Right renal cortex interstitium (tissue), 3 donors: ENCODE results near the gene ESRRA. TPM values are rescaled to one million over a fixed set of nuclear protein-coding genes. Genes with fewer than 3 reads are reported as not detected.

ENCODE experiments used
- DNase-seq, 3 donors: peaks; one replicate each; pipeline ENCODE4 v3.0.0-alpha.2; 2013; ENCODE audit warnings: low read depth in 3 of 3, low spot score in 2 of 3
- polyA plus RNA-seq, 3 donors: library from polyadenylated mRNA; unstranded; fragments of 120-200 nt; gene quantifications; one replicate each; pipeline ENCODE4 v1.2.1, GENCODE V29; 2013; ENCODE audit not compliant: insufficient read length in 3 of 3

Gene ESRRA
- polyA plus RNA-seq, 3 donors = 16.3 to 19.1 (median 16.4) TPM

DNA sequence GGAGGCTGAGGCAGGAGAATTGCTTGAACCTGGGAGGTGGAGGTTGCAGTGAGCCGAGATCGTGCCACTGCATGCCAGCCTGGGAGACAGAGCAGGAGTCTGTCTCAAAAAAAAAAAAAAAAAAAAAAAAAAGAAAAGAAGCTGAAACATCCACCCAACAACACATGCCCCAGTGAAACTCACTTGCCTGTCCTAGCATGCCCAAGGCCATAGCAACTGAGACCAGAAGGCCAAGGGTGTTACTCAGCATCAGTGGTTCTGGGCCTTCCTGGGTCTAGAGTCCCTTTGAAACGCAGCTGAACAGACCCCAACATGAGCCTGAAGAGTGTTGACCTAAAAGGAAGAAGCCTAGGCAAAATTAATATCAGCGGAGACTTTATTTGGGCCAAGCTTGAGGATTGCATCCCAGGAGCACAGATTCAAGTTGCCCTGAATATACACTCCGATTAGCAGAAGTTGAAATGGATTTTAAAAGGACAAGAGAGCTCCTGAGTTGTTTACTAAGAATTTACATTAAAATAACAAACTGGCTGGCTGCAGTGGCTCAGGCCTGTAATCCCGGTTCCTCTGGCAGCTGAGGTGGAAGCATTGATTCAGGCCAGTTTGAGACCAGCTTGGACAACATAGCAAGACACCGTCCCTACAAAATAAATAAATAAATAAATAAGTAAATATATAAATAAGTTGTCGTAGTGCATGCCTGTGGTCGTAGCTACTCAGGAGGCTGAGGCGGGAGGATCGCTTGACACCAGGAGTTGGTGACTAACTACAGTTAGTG, 19.6 kb downstream of the ESRRA start:
- no peak for DNase-seq

DNA sequence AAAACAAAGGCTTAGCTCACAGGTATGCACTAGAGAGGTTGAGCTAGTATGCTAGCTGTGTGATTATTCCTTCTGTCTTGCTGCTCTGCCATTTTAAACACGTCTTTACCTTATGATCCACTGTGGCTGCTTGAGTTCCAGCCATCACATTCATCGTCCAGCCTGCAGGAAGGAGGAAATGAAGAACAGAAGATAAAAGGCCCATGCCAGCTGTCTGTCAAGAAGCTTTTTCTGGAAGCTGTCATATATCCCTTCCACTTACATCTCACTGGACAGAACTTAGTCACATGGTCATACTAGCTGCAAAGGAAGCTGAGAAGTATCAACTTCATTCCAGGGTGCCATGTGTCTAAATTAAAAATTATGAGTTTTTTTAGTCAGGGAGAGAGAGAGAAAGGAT, 22.1 kb downstream of the ESRRA start:
- no peak for DNase-seq

DNA sequence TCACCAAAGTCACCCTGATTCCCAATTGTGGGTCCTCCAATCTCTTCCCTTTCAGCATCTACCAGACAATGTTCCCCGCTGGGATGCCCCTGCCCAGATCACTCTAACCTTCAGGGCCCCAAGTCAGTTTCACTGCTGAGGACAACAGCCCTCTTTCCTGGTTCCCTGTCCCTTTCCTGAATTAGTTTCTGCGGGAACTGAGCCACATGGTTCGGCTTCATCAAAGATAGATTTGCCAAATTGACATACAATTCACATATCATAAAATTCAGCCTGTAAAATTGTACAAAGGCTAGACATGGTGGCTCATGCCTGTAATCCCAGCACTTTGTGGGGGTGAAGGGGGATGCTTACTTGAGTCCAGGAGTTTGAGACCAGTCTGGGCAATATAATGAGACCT, 22.7 kb downstream of the ESRRA start:
- DNase-seq = no peak

DNA sequence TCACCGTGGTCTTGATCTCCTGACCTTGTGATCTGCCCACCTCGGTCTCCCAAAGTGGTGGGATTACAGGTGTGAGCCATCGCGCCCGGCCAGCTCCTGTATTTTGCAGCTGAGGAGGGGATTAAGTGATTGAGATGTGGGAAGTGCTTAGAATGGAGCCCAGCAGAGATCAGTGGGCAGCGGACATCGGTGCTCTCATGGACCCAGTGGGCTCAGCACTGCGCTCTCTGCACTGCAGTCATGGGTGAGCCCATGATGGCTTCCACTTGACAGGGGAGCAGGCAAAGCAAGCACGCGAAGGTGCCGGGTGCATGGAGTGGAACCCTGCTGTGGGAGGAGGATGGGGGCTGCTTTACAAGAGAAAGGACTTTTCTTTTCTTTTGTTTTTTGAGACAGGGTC, 25.6 kb downstream of the ESRRA start:
- no peak for DNase-seq

DNA sequence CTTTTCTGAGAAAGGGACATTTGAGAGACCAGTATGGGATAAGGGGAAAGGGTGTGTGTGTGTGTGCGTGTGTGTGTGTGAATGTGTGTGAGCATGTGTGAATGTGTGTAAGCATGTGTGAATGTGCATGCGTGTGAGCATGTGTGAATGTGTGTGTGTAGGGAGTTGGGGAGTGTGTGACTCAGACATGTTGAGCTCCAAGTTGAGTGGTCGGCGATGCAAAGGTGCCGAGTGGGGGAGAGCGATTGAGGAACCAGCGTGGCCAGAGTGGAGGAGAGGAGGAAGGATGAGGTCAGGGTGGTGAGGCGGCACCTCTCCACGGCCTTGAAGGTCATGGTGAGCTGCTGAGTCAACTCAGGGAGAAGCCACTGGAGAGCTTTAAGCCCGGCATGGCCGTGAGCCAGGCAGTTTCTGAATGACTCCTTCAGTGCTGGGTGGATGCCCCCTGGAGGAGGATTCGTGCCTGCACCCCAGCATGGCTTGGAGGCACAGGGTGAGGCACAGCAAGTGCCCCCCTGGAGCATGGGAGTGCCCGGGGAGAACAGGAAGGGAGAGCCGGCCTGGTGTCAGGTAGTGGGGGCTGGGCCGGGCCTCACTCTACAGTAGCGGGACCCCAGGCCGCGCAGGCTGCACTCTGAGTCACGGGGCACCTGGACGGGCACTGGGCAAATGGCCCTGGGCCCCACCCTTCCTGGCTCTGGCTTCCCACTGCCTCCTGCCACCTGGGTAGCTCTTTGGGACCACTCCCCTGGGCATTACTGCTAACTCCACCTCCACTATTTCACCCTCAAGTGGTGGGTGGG, 26.4 kb downstream of the ESRRA start:
- no peak for DNase-seq

DNA sequence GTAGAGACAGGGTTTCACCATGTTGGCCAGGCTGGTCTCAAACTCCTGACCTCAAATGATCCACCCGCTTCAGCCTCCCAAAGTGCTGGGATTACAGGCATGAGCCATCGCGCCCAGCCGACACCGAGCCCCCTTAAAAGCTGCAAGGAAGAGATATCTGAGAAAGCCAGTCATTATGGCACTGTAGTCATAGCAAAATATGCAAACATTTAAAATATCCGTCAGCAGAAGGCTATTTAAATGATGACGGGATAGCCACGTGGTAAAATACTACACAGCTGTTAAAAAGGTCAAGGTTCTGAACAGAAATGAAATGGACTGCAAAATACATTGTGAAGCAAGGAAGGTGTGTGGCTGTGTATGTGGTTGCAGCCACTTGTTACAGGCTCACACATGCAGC, 28.2 kb downstream of the ESRRA start:
- DNase-seq = no peak

DNA sequence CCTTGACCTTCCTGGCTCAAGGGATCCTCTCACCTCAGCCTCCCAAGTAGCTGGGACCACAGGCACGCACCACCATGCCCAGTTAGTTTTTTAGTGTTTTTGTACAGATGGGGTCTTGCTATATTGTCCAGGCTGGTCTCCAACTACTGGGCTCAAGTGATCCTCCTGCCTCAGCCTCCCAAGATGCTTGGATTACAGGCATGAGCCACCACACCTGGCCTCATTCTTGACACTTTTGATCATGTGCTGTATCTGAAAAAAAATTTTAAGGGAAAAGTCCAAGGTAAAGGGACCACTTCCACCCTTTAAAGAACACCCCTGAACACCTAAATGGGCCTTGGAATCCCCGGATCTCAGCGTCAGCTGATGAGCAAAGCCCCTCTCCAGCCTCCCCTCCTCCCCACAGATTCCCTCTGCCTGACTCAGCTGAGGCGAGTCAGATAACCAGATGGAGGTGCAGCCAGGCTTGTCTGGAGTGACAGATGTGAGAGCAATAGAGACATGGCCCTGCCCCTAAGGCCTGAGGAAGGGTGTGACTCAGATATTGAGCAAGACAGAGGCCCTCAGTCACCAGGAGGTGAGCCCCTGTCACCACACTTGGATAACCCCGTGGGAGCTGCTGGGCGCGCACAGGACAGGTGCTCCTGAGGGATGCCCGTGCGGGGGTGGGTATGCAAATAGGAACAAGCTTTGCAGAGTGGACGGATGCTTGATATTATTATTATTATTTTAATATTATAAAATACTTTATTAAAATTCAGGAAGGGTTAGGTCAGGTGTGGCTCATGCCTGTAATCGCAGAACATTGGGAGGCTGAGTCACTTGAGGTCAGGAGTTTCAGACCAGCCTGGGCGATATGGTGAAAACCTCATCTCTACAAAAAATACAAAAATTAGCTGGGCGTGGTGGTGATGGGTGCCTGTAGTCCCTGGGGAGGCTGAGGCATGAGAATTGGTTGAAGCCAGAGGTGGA, 29.7 kb downstream of the ESRRA start:
- DNase-seq = no peak

DNA sequence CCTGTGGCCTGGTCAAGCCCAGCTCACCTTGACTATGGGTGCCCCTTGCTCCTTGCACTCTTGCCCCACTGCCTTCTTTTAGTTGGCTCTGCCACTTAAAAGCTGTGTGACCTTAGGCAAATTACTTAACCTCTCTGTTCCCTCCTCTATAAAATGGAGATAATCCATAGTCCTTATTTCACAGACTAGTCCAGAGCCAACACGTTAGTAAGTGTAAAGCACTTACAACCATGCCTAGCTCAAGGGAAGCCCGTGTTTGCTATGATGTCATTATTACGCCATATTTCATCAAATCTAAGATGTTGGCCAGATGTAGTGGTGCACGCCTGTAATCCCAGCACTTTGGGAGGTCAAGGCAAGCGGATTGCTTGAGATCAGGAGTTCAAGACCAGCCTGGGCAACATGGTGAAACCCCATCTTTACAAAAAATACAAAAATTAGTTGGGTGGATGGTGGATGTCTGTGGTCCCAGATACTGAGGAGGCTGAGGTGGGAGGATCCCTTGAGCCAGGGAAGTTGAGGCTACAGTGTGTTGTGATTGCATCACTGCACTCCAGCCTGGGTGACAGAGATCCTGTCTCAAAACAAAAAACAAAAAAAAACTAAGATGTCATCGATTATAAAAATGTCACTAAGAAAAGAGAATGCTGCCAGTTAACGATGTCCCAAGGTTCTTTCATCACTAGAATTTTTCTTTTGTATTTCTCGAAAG, 32.4 kb downstream of the ESRRA start:
- DNase-seq = no peak

DNA sequence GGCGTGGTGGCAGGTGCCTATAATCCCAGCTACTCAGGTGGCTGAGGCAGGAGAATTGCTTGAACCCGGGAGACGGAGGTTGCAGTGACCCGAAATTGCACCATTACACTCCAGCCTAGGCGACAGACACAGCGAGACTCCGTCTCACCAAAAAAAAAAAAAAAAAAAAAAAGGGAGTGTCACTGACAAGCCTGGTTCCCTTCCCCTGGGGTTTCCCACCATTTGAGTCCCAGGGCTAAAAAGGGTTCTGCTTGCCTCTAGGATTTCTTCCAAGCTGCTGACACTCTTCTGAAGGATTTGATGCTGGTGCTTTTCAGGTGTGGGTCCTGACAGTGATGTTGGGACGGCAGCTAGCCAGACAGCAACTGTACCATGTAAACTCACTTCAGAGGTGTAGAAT, 33.4 kb downstream of the ESRRA start:
- DNase-seq = no peak

DNA sequence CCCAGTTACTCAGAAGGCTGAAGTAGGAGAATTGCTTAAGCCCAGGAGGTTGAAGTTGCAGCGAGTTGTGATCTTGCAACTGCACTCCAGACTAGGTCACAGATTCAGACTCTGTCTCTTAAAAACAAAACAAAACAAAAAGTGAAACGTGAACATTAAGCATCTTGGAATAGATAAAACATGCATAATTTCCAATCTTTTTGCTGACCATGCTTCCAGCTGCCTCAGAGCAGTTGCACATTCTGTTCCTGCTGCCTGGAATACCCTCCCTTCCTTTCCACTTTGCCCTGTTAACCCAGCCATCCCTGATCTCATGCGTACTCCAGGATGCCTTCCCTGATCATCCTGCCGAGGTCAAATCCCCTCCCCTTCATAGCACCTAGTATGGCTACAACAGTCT, 34.0 kb downstream of the ESRRA start:
- no peak for DNase-seq

DNA sequence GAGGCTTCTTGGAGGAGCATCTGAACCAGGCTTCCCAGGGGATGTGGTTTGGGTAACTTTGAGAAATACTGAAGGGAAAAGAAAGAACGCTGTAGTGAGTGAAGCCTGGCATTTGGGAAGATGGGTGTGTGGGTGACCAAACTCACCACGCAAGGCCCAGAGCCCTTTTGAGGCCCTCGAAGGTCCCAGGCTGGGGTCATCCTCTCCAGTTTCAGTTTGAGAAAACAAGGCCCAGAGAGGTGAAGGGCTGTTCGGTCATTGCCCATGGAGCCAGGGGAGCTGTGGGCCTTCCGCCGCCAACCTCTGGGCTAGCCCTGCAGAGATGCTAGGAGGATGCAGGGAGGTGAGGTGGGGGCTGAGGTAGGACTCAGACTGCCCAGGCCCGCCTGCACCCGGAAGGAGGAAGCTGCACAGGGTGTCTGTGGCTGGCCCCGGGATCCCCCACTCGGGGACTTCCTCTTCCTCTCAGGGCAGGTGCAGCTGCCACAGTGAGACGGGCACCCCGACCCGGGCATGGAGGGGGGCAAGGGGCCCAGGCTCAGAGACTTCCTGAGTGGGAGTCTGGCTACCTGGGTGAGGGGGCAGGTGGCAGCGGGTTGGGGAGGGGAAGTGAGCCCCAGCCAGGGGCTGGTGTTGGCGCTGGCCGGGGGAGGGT, 34.6 kb downstream of the ESRRA start, which contains the start of gene CCDC88B:
Gene CCDC88B, plus strand, starts transcription at position 451 of the 655 bp plus-strand sequence. Its CDS starts 63 bp downstream, at position 514.
- DNase-seq = no peak

DNA sequence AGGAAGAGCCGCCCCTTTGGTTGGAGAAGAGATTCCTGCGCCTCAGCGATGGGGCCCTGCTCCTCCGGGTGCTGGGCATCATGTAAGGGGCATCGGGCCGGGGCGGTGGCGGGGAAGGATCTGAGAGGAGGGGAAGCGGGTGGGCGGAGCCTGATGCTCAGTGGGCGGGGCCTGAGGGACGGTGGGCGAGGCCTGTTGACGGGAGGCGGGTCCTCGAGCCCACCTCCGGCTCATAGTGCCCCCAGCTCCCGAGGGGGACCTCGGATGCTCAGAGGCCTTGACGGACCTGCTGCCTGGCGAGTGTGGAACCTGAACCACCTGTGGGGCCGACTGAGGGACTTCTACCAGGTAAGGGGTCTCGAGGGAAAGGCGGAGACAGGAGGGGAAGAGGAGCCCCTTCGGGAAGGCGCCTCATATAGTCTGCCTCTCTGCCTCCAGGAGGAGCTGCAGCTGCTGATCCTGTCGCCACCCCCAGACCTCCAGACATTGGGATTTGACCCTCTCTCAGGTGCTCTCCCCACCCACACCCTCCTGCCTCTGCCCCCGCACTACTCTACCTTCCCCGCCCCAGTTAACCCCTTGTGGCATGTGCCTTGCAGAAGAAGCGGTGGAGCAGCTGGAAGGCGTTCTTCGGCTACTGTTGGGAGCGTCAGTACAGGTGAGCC, 35.5 kb downstream of the ESRRA start:
- no peak for DNase-seq

DNA sequence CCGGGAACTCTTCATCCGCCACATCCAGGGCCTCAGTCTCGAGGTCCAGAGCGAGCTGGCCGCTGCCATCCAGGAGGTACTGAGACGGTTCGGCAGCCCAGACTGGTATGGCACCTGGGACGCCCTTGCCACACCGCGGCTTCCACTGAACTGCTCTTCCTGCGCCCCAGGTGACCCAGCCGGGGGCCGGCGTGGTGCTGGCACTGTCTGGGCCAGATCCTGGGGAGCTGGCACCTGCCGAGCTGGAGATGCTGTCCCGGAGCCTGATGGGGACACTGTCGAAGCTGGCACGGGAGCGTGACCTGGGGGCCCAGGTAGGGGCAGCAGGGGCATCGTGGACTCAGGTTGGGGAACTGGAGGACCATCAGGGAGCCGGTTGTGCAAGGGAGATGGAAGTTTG, 36.1 kb downstream of the ESRRA start:
- no peak for DNase-seq

DNA sequence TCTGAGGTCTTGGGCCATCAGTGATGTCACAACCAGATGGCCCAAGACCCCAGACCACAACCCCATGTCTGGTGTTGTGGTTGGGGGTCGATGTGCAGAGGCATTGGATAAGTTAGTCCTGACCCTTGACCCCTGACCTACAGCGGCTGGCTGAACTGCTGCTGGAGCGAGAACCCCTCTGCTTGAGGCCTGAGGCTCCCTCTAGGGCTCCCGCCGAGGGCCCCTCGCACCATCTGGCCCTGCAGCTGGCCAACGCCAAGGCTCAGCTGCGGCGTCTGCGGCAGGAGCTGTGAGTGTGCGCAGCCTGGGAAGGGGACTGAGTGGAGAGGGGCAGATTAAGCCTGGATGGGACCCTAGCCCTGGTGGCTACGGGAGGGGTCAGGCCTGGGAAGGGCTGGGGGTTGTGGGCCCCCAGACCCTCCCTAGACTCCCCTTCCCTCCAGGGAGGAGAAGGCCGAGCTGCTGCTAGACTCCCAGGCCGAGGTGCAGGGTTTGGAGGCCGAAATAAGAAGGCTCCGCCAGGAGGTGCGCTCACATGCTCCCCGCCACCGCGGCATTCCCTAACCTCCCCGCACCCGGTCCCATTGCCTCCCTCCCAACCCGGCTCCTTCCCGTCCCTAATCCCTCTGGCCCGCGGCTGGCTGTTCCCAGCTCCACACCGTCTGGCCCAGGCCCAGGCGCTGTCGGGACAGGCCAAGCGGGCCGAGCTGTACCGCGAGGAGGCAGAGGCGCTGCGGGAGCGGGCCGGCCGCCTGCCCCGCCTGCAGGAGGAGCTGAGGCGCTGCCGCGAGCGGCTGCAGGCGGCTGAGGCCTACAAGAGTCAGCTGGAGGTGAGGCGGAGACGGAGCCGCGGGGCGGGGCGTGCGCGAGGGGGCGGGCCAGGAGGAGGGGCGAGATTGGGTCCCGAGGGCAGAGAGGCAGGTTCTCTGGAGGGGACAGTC, 36.8 kb downstream of the ESRRA start:
- DNase-seq = no peak

DNA sequence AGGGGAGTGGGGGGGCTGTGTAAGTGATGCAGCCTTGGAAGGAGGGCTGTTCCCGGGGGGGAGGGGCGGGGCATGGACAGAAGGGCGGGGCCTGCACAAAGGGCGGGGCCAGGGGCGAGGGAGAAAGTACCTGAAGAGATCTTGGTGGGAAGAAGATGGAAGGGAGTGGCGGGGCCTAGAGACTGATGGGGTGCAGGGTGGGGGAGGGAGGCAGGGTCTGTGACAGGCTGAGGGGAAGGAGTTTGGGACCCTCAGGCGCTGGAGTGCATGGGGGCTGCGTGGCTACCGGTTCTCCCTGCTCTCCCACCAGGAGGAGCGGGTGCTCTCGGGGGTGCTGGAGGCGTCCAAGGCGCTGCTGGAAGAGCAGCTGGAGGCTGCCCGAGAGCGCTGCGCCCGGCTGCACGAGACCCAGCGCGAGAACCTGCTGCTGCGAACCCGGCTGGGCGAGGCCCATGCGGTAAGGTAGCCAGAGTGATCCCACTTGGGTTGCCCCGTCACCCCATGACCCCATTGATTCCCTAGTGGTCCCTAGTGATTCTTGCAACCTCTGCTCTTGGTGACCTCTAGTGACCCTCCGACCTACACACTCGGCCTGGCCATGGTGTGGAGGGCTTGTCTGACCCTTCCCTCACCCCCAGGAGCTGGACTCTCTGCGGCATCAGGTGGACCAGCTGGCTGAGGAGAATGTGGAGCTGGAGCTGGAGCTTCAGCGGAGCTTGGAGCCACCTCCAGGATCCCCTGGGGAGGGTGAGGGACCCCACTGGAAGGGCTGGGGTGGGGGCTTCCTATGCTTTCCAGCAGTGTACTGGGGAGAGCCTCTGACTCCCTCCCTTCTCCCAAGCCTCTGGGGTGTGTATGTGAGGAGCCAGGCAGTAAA, 37.8 kb downstream of the ESRRA start:
- DNase-seq = no peak

DNA sequence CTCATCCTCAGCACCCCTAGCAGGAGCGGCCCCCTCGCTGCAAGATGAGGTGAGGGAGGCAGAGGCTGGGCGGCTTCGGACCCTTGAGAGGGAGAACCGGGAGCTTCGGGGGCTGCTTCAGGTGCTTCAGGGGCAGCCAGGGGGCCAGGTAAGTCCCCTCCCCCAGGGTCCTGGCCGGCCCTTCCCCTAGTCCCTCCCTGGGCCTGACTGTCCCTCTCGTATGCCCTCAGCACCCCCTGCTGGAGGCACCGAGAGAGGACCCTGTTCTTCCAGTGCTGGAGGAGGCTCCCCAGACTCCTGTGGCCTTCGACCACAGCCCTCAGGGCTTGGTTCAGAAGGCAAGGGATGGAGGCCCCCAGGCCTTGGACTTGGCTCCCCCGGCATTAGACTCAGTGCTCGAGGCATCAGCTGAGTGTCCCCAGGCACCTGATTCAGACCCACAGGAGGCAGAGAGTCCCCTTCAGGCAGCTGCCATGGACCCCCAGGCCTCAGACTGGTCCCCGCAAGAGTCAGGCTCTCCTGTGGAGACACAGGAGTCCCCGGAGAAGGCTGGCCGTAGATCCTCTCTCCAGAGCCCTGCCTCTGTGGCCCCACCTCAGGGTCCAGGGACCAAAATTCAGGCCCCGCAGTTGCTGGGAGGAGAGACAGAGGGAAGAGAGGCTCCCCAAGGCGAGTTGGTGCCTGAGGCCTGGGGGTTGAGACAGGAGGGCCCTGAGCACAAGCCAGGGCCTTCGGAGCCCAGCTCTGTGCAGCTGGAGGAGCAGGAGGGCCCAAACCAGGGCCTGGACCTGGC, 38.6 kb downstream of the ESRRA start:
- DNase-seq = no peak
